Body of pancreas (tissue), 4 donors: ENCODE data around the gene SLC1A7.

Experiments used
- POLR2A ChIP-seq, 3 donors: fragments of 450-650 bp; IDR thresholded peaks; one replicate each; pipeline ENCODE4 v1.6.1; 2016; ENCODE audit warnings: antibody characterized with exemption in 3 of 3, mild to moderate bottlenecking in 2 of 3
- TF ChIP-seq, protein P1 (sequence below), 7 experiments: fragments of 450-650 bp in 4 of 7; fragments of 200-600 bp in 3 of 7; sonication (generic) in 3 of 7; IDR thresholded peaks; one replicate each; pipeline ENCODE4 v1.5.1; 2016 to 2019; ENCODE audit warnings: antibody characterized with exemption in 7 of 7

DNA sequence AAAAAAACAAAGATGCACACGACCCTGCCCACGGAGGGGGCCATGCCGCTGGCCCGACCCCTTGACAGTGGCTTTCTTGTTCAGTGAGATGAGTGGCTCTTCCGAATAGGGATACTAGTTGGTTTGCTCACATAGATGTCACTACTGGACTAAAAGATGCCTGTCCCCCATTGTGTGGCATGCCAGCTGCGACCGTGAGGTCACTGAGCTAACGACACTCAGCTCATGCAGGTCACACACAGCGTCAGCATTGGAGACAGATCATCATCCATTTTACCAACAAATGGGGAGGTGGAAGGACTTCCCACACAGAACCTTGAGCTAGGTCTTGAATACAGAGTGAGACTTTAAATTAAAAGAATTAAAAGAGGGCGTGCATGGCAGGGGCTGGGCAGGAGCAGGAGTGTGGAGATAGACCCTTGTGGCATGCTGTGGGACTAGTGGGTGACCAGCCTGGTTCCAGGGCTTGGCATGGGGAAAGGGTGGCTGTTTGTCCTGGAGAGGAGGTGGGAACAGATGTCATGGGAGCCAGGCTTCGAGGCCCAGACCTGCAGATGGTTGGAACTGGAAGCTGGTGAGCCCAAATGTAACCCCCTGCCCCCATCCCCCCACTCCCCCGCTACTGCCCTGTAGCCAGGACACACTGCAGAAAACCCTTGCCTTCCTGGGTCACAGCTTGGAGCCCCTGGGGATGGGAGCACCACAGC is 12.4 kb downstream of the SLC1A7 start:
- no peak for TF ChIP-seq POLR2A (IDR thresholded peaks at IDR 0.05)
- TF ChIP-seq, protein P1, sequence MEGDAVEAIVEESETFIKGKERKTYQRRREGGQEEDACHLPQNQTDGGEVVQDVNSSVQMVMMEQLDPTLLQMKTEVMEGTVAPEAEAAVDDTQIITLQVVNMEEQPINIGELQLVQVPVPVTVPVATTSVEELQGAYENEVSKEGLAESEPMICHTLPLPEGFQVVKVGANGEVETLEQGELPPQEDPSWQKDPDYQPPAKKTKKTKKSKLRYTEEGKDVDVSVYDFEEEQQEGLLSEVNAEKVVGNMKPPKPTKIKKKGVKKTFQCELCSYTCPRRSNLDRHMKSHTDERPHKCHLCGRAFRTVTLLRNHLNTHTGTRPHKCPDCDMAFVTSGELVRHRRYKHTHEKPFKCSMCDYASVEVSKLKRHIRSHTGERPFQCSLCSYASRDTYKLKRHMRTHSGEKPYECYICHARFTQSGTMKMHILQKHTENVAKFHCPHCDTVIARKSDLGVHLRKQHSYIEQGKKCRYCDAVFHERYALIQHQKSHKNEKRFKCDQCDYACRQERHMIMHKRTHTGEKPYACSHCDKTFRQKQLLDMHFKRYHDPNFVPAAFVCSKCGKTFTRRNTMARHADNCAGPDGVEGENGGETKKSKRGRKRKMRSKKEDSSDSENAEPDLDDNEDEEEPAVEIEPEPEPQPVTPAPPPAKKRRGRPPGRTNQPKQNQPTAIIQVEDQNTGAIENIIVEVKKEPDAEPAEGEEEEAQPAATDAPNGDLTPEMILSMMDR (IDR thresholded peaks at IDR 0.05): no peak
